ENCODE data around the gene TOMM20.

GRCh38 chr1:235160383-235160956 is 31.8 kb upstream of the TOMM20 start:
- TF ChIP-seq CTCF (IDR thresholded peaks at IDR 0.05), result no peak
- TF ChIP-seq POLR2A (IDR thresholded peaks at IDR 0.05), result no peak

Measured in thyroid gland (tissue), 4 donors.